ENCODE results near the gene FGD6. TPM values are rescaled to one million over a fixed set of nuclear protein-coding genes. Genes with fewer than 3 reads are reported as not detected.

The FGD6 gene
- total RNA-seq, 1 donor from 2014 or later: 42.1 TPM

DNA sequence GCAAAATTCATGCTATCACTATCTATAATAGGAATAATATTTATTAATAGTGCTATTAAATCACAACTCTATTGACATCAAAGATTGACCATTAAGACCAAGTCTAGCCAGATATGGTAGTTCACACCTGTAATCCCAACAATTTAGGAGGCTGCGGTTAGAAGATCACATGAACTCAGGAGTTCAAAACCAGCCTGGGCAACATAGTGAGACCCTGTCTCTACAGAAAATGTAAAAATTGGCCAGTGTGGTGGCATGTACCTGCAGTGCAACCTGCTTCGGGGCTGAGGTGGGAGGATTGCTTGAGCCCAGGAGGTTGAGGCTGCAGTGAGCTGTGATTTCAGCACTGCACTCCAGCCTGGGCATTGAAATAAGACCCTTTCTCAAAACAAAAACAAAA, 11.3 kb upstream of the FGD6 start:
- Mint-ChIP-seq H3K36me3 (ENCODE audit: unreplicated experiment) (no peaks in the 10 kb centered on the region), H3K9me3 (ENCODE audit: unreplicated experiment) (no peaks in the 10 kb centered on the region), H3K4me3 (ENCODE audit: unreplicated experiment) (no peak overlapping the region), H3K27me3 (ENCODE audit: unreplicated experiment) (no peaks in the 10 kb centered on the region), H3K4me1 (ENCODE audit: low read depth, unreplicated experiment) (peaks cover 7% of the 10 kb centered on the region), H3K27ac (ENCODE audit: unreplicated experiment) (peak overlapping the region; percentile 33)
- TF ChIP-seq, protein P1, sequence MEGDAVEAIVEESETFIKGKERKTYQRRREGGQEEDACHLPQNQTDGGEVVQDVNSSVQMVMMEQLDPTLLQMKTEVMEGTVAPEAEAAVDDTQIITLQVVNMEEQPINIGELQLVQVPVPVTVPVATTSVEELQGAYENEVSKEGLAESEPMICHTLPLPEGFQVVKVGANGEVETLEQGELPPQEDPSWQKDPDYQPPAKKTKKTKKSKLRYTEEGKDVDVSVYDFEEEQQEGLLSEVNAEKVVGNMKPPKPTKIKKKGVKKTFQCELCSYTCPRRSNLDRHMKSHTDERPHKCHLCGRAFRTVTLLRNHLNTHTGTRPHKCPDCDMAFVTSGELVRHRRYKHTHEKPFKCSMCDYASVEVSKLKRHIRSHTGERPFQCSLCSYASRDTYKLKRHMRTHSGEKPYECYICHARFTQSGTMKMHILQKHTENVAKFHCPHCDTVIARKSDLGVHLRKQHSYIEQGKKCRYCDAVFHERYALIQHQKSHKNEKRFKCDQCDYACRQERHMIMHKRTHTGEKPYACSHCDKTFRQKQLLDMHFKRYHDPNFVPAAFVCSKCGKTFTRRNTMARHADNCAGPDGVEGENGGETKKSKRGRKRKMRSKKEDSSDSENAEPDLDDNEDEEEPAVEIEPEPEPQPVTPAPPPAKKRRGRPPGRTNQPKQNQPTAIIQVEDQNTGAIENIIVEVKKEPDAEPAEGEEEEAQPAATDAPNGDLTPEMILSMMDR (IDR thresholded peaks at IDR 0.05; ENCODE audit: partially characterized antibody, unreplicated experiment): no peak
- no peak for DNase-seq

DNA sequence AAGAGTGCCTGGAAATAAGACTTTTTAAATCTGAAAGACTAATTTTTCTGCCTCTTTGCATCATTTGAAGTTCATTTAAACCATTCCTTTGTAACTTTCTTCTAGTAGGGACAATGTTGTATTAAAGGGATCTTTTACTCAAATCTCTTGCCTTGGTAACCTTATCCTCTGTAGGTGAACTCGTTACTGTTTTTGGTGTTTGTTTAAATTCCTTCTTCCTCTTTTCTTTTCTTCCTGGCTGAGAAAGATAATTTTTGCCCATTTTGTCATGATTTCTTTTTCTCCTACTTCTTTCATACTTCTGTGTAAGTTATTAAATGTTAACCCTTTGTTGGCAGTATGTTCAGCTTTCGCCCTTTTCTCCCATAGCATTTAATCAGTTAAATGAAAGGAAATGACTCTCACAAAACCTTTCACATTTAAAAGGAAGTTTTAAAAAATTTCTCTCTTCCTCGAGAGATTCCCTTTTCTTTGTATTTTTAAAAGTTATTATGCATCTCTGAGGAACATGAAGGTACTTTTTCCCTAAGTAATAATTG, 10.6 kb upstream of the FGD6 start:
- DNase-seq: no peak
- Mint-ChIP-seq H3K36me3 (ENCODE audit: unreplicated experiment) (no peaks in the 10 kb centered on the region), H3K4me3 (ENCODE audit: unreplicated experiment) (no peak overlapping the region), H3K4me1 (ENCODE audit: low read depth, unreplicated experiment) (peaks cover 7% of the 10 kb centered on the region), H3K27me3 (ENCODE audit: unreplicated experiment) (no peaks in the 10 kb centered on the region), H3K9me3 (ENCODE audit: unreplicated experiment) (no peaks in the 10 kb centered on the region), H3K27ac (ENCODE audit: unreplicated experiment) (no peak overlapping the region)
- TF ChIP-seq, protein P1 (IDR thresholded peaks at IDR 0.05; ENCODE audit: partially characterized antibody, unreplicated experiment): no peak

DNA sequence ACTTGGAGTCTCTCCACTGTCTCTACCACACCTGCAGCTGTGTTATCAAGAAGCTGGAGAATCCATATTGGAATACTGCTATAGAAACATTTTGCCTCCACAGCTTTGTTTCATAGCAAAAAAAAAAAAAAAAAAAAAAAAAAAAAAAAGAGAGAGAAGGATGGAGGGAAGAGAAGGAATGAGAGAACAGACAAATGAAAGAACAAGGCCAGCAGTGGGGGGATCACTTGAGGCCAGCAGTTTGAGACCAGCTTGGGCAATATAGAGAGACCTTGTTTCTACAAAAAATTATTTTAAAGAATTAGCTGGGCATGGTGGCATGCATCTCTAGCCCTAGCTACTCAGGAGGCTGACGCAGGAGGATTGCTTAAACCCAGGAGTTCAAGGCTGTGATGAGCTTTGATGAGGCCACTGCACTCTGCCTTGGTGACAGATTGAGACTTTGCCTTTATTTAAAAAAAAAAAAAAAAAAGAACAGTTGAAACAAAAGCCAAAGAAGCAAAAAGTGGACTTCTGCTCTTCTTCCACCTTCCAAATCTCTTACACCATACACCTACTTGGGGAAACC, 8.5 kb upstream of the FGD6 start:
- Mint-ChIP-seq H3K9me3 (ENCODE audit: unreplicated experiment) (no peaks in the 10 kb centered on the region), H3K36me3 (ENCODE audit: unreplicated experiment) (no peaks in the 10 kb centered on the region), H3K27me3 (ENCODE audit: unreplicated experiment) (no peaks in the 10 kb centered on the region), H3K4me1 (ENCODE audit: low read depth, unreplicated experiment) (peaks cover 6% of the 10 kb centered on the region), H3K27ac (ENCODE audit: unreplicated experiment) (no peak overlapping the region), H3K4me3 (ENCODE audit: unreplicated experiment) (no peak overlapping the region)
- DNase-seq: no peak
- TF ChIP-seq, protein P1 (IDR thresholded peaks at IDR 0.05; ENCODE audit: partially characterized antibody, unreplicated experiment): no peak

DNA sequence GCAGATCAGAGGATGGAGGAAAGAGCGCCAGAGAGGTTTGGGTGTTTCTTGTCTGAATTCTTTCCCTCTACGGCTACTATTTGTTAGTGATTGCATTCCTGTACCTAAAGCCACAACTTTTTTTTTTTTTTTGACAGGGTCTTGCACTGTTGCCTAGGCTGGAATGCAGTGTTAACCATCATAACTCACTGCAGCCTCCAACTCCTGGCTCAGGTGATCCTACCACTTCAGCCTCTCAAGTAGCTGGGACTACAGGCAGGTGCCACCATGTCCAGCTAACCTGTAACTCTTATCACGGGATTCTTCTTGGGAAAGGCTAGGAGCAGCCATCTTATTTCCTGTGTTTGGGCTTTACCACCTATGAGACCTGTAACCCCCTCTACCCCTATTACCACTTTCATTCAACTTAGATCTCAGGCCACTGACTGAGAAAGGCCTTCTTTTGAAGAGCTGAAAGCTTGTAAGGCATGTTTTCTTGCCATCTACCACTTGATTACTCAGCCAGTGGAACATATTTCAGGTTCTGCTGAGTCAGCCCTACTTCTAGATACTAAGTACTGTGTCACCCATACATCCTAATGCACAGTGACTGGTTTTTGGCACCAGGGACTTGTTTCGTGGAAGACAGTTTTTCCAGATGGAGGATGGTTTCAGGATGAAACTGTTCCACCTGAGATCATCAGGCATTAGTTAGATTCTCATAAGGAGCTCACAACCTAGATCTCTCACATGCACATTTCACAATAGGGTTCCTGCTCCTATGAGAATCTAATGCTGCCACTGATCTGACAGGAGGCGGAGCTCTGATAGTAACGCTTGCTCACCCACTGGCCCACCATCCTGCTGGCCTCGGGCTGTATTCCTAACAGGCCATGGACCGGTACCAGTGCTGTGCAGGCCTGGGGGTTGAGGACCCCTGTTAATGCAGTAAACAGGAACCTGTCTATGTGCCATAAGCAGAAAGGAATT, 7.2 kb upstream of the FGD6 start:
- no peaks in the 10 kb centered on the region for H3K36me3 Mint-ChIP-seq (ENCODE audit: unreplicated experiment)
- no peaks in the 10 kb centered on the region for H3K27me3 Mint-ChIP-seq (ENCODE audit: unreplicated experiment)
- H3K4me3 Mint-ChIP-seq (ENCODE audit: unreplicated experiment): no peak overlapping the region
- no peaks in the 10 kb centered on the region for H3K9me3 Mint-ChIP-seq (ENCODE audit: unreplicated experiment)
- H3K4me1 Mint-ChIP-seq (ENCODE audit: low read depth, unreplicated experiment): peaks cover 7% of the 10 kb centered on the region
- DNase-seq: no peak
- no peak overlapping the region for H3K27ac Mint-ChIP-seq (ENCODE audit: unreplicated experiment)
- TF ChIP-seq, protein P1 (IDR thresholded peaks at IDR 0.05; ENCODE audit: partially characterized antibody, unreplicated experiment): no peak

Data from glutamatergic neuron (in vitro differentiated cells).